ENCODE results near the gene PTEN.

The PTEN gene

DNA sequence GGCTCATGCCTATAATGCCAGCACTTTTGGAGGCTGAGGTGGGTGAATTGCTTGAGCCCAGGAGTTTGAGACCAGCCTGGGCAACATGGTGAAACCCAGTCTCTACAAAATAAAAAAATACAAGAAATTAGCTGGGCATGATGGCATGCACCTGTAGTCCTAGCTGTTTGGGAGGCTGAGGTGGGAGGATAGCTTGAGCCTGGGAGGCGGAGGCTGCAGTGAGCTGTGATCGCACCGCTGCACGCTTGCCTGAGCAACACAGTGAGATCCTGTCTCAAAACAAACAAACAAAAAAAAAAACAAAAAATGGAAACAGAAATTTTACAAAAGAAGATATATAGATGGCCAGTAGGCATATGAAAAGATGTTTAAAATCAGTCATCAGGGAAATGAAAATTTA, 57.1 kb downstream of the PTEN start:
- H3K4me2 ChIP-seq (ENCODE audit: low read length): no peak overlapping the region
- peaks cover 67% of the 10 kb centered on the region for H4K20me1 ChIP-seq (ENCODE audit: insufficient read depth, low read length)
- no peak overlapping the region for H3K9ac ChIP-seq (ENCODE audit: low read length)
- no peaks in the 10 kb centered on the region for H3K9me3 ChIP-seq (ENCODE audit: insufficient read depth, low read length)
- H2AFZ ChIP-seq (ENCODE audit: low read depth, low read length): no peak overlapping the region
- H3K27me3 ChIP-seq (ENCODE audit: low read depth, low read length): no peaks in the 10 kb centered on the region
- TF ChIP-seq EZH2phosphoT487 (IDR thresholded peaks at IDR 0.05; ENCODE audit: low read depth): no peak
- TF ChIP-seq CTCF (IDR thresholded peaks at IDR 0.05; ENCODE audit: low read depth, low read length): no peak
- peaks cover 12% of the 10 kb centered on the region for H3K36me3 ChIP-seq (replicated peaks; ENCODE audit: low read depth, low read length)
- peaks cover 84% of the 10 kb centered on the region for H3K79me2 ChIP-seq (ENCODE audit: low read length)
- no peaks in the 10 kb centered on the region for H3K4me1 ChIP-seq (ENCODE audit: low read length)
- no peak overlapping the region for H3K27ac ChIP-seq (ENCODE audit: low read length)
- H3K4me3 ChIP-seq (ENCODE audit: low read length): no peak overlapping the region

GRCh38 chr10:87921931-87922688, 58.7 kb downstream of the PTEN start:
- Histone ChIP-seq H2AFZ (ENCODE audit: low read depth, low read length) (no peak overlapping the region), H3K9ac (ENCODE audit: low read length) (no peak overlapping the region), H3K27ac (ENCODE audit: low read length) (no peak overlapping the region), H3K36me3 (replicated peaks; ENCODE audit: low read depth, low read length) (peaks cover 18% of the 10 kb centered on the region), H3K27me3 (ENCODE audit: low read depth, low read length) (no peaks in the 10 kb centered on the region), H3K4me1 (ENCODE audit: low read length) (no peaks in the 10 kb centered on the region), H3K4me3 (ENCODE audit: low read length) (no peak overlapping the region), H3K79me2 (ENCODE audit: low read length) (peaks cover 84% of the 10 kb centered on the region), H3K9me3 (ENCODE audit: insufficient read depth, low read length) (no peaks in the 10 kb centered on the region), H3K4me2 (ENCODE audit: low read length) (no peak overlapping the region), H4K20me1 (ENCODE audit: insufficient read depth, low read length) (peaks cover 71% of the 10 kb centered on the region)
- TF ChIP-seq CTCF (IDR thresholded peaks at IDR 0.05; ENCODE audit: low read depth, low read length): no peak
- TF ChIP-seq EZH2phosphoT487 (IDR thresholded peaks at IDR 0.05; ENCODE audit: low read depth): no peak

GRCh38 chr10:87923233-87923632, 59.8 kb downstream of the PTEN start:
- H2AFZ ChIP-seq (ENCODE audit: low read depth, low read length): no peak overlapping the region
- H3K9ac ChIP-seq (ENCODE audit: low read length): no peak overlapping the region
- no peak overlapping the region for H3K4me3 ChIP-seq (ENCODE audit: low read length)
- no peaks in the 10 kb centered on the region for H3K27me3 ChIP-seq (ENCODE audit: low read depth, low read length)
- H3K4me1 ChIP-seq (ENCODE audit: low read length): no peaks in the 10 kb centered on the region; the same call in 1 of the 2 replicates
- no peak overlapping the region for H3K27ac ChIP-seq (ENCODE audit: low read length)
- peaks cover 21% of the 10 kb centered on the region for H3K36me3 ChIP-seq (replicated peaks; ENCODE audit: low read depth, low read length)
- H3K4me2 ChIP-seq (ENCODE audit: low read length): no peak overlapping the region
- H3K79me2 ChIP-seq (ENCODE audit: low read length): peaks cover 79% of the 10 kb centered on the region
- peaks cover 73% of the 10 kb centered on the region for H4K20me1 ChIP-seq (ENCODE audit: insufficient read depth, low read length)
- no peak for TF ChIP-seq EZH2phosphoT487 (IDR thresholded peaks at IDR 0.05; ENCODE audit: low read depth)
- no peak for TF ChIP-seq CTCF (IDR thresholded peaks at IDR 0.05; ENCODE audit: low read depth, low read length)
- H3K9me3 ChIP-seq (ENCODE audit: insufficient read depth, low read length): no peaks in the 10 kb centered on the region

- Histone ChIP-seq H3K27ac (ENCODE audit: low read length) (no peak overlapping the region), H3K27me3 (ENCODE audit: low read depth, low read length) (no peaks in the 10 kb centered on the region), H3K4me3 (ENCODE audit: low read length) (no peak overlapping the region), H3K4me1 (ENCODE audit: low read length) (peaks cover 17% of the 10 kb centered on the region), H3K79me2 (ENCODE audit: low read length) (peaks cover 73% of the 10 kb centered on the region), H2AFZ (ENCODE audit: low read depth, low read length) (no peak overlapping the region), H3K9me3 (ENCODE audit: insufficient read depth, low read length) (no peaks in the 10 kb centered on the region), H4K20me1 (ENCODE audit: insufficient read depth, low read length) (peaks cover 84% of the 10 kb centered on the region), H3K4me2 (ENCODE audit: low read length) (no peak overlapping the region), H3K9ac (ENCODE audit: low read length) (no peak overlapping the region), H3K36me3 (replicated peaks; ENCODE audit: low read depth, low read length) (peaks cover 21% of the 10 kb centered on the region)
- TF ChIP-seq CTCF (IDR thresholded peaks at IDR 0.05; ENCODE audit: low read depth, low read length) (no peak), EZH2phosphoT487 (IDR thresholded peaks at IDR 0.05; ENCODE audit: low read depth) (no peak)
Observed at GRCh38 chr10:87925570-87925969, 62.1 kb downstream of the PTEN start.
